Muscle layer of colon (tissue), 2 donors: ENCODE results near the gene CYS1.

Experiments used
- H3K27ac ChIP-seq: one replicate; pipeline ENCODE4 v1.7.0; 2013; ENCODE audit warnings: low read depth, mild to moderate bottlenecking, low read length, moderate library complexity
- H3K27me3 ChIP-seq, 2 donors: one replicate each; pipeline ENCODE4 v1.7.0; 2013; ENCODE audit warnings: low read length in 2 of 2, mild to moderate bottlenecking in 2 of 2; ENCODE audit not compliant: insufficient read depth in 2 of 2, control insufficient read depth in 1 of 2
- H3K36me3 ChIP-seq: one replicate; pipeline ENCODE4 v1.7.0; 2013; ENCODE audit warnings: mild to moderate bottlenecking, low read length; ENCODE audit not compliant: insufficient read depth
- H3K4me1 ChIP-seq: one replicate; pipeline ENCODE4 v1.7.0; 2013; ENCODE audit warnings: mild to moderate bottlenecking, low read length; ENCODE audit not compliant: insufficient read depth
- H3K4me3 ChIP-seq, 2 donors: one replicate each; pipeline ENCODE4 v1.7.0; 2013; ENCODE audit warnings: low read length in 2 of 2, low read depth in 1 of 2, mild to moderate bottlenecking in 1 of 2, moderate library complexity in 1 of 2
- H3K9ac ChIP-seq: one replicate; pipeline ENCODE4 v1.7.0; 2013; ENCODE audit warnings: low read length
- H3K9me3 ChIP-seq: one replicate; pipeline ENCODE4 v1.7.0; 2013; ENCODE audit warnings: mild to moderate bottlenecking, low read length
- donor health status: abdominal sarcoma.
- donor health status: Adenocarcinoma of cecum.

The CYS1 gene

GRCh38 chr2:10007921-10008808, 72.0 kb downstream of the CYS1 start:
- no peak overlapping the region for H3K4me3 ChIP-seq
- no peak overlapping the region for H3K9ac ChIP-seq
- no peaks in the 10 kb centered on the region for H3K36me3 ChIP-seq
- peak overlapping the region; percentile 26 for H3K27ac ChIP-seq
- H3K27me3 ChIP-seq, result no peaks in the 10 kb centered on the region
- H3K9me3 ChIP-seq, result no peaks in the 10 kb centered on the region
- peaks cover 41% of the 10 kb centered on the region for H3K4me1 ChIP-seq

GRCh38 chr2:10007435-10007834, 72.8 kb downstream of the CYS1 start:
- H3K36me3 ChIP-seq, result no peaks in the 10 kb centered on the region
- no peak overlapping the region for H3K27ac ChIP-seq
- H3K4me1 ChIP-seq, result peaks cover 41% of the 10 kb centered on the region
- no peaks in the 10 kb centered on the region for H3K9me3 ChIP-seq
- H3K9ac ChIP-seq, result no peak overlapping the region
- H3K27me3 ChIP-seq, result no peaks in the 10 kb centered on the region
- no peak overlapping the region for H3K4me3 ChIP-seq
